Endodermal cell (in vitro differentiated cells): ENCODE results near the gene RBBP8. TPM values are rescaled to one million over a fixed set of nuclear protein-coding genes. Genes with fewer than 3 reads are reported as not detected.

Experiments
- DNase-seq: peaks from one replicate; pipeline ENCODE4 v3.0.0-alpha.2; 2017
- H3K27ac ChIP-seq: 2 replicates; pipeline ENCODE4 v1.5.1; 2013; ENCODE audit warnings: mild to moderate bottlenecking, low read depth, low read length, moderate library complexity
- H3K27me3 ChIP-seq: 2 replicates; pipeline ENCODE4 v1.6.1; 2013; ENCODE audit warnings: mild to moderate bottlenecking, low read length, moderate library complexity; ENCODE audit not compliant: insufficient read depth, control insufficient read depth, poor library complexity, severe bottlenecking
- H3K36me3 ChIP-seq: 2 replicates; pipeline ENCODE4 v1.7.0; 2013; ENCODE audit warnings: mild to moderate bottlenecking, low read length, moderate library complexity; ENCODE audit not compliant: control insufficient read depth, insufficient read depth
- H3K4me1 ChIP-seq: one replicate; pipeline ENCODE4 v1.7.0; 2013; ENCODE audit warnings: low read length; ENCODE audit not compliant: control insufficient read depth, insufficient read depth
- H3K4me3 ChIP-seq: 2 replicates; pipeline ENCODE4 v1.5.1; 2013; ENCODE audit warnings: mild to moderate bottlenecking, low read length, moderate library complexity
- H3K9ac ChIP-seq: 2 replicates; pipeline ENCODE4 v1.6.1; 2013; ENCODE audit warnings: mild to moderate bottlenecking, low read length, moderate library complexity; ENCODE audit not compliant: poor library complexity, severe bottlenecking; ENCODE audit errors: extremely low read depth
- H3K9me3 ChIP-seq: 2 replicates; pipeline ENCODE4 v1.6.1; 2013; ENCODE audit warnings: mild to moderate bottlenecking, low read length, moderate library complexity; ENCODE audit not compliant: control insufficient read depth
- H3K27ac Mint-ChIP-seq: 2 replicates; pipeline ENCODE4 v1.8.0; 2020; ENCODE audit warnings: mixed read lengths
- H3K27me3 Mint-ChIP-seq: 2 replicates; pipeline ENCODE4 v1.8.0; 2021; ENCODE audit warnings: mild to moderate bottlenecking, mixed read lengths; ENCODE audit not compliant: insufficient read depth
- H3K36me3 Mint-ChIP-seq: 2 replicates; pipeline ENCODE4 v1.8.0; 2020; ENCODE audit warnings: low read depth, mixed read lengths
- H3K4me1 Mint-ChIP-seq: 2 replicates; pipeline ENCODE4 v1.8.0; 2020; ENCODE audit warnings: mixed read lengths
- H3K4me3 Mint-ChIP-seq: 2 replicates; pipeline ENCODE4 v1.8.0; 2020; ENCODE audit warnings: mild to moderate bottlenecking, moderate library complexity, mixed read lengths
- H3K9me3 Mint-ChIP-seq: 2 replicates; pipeline ENCODE4 v1.8.0; 2020; ENCODE audit warnings: mild to moderate bottlenecking, mixed read lengths
- WGBS, 2 experiments: methylation state at CpG; one replicate each; pipeline versions ENCODE4 v1.1.5 to v1.1.7; 2013; ENCODE audit warnings: missing lambda C conversion rate in 2 of 2, mixed read lengths in 1 of 2; ENCODE audit not compliant: insufficient coverage in 1 of 2, insufficient read length in 1 of 2; 5-methylcytosine and 5-hydroxymethylcytosine counted together
- total RNA-seq, 2 donors: library from RNA; stranded (reverse); fragmentation: NEBNext Ultra II Directional in 1 of 2; extraction: Animal tissue kit (Norgen Biotek cat#: 25700) in 1 of 2; gene quantifications; 2 replicates in 1 of 2; 3 replicates in 1 of 2; pipeline ENCODE4 v1.2.1, GENCODE V29; 2021
- TF ChIP-seq, protein P1 (sequence below): fragments of 200-600 bp; sonication (generic); conservative IDR thresholded peaks from 2 replicates; pipeline ENCODE4 v1.5.0; 2021; ENCODE audit warnings: antibody characterized with exemption, mild to moderate bottlenecking

The RBBP8 gene
- total RNA-seq, 2 donors from 2014 or later, result 44.3 to 55.5 TPM

DNA sequence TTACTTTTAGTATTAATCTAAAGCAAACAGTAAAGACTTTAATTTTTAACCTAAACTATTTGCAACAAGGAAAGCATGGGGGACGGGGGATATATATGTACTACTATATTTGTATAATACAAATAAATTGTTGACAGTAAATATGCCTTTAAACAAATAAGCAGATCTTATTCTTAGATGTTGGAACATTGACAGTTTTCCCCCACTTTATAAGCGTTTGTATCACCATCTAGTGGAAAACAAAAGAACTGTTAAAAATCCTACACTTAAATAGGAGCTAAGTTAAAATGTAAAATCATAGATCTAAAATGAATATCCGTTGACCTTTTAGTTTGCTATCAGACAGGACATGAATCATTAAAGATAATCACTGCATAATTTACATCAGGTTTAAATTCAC is 50.0 kb downstream of the RBBP8 start:
- Histone ChIP-seq H3K4me1 (no peaks in the 10 kb centered on the region), H3K4me3 (no peak overlapping the region), H3K27me3 (no peaks in the 10 kb centered on the region), H3K9me3 (no peaks in the 10 kb centered on the region), H3K36me3 (peaks cover 47% of the 10 kb centered on the region), H3K9ac (no peak overlapping the region), H3K27ac (no peak overlapping the region)
- Mint-ChIP-seq H3K4me3 (no peak overlapping the region), H3K27ac (no peak overlapping the region), H3K4me1 (peaks cover 14% of the 10 kb centered on the region), H3K27me3 (no peaks in the 10 kb centered on the region), H3K36me3 (peaks cover 26% of the 10 kb centered on the region), H3K9me3 (no peaks in the 10 kb centered on the region)
- TF ChIP-seq, protein P1, sequence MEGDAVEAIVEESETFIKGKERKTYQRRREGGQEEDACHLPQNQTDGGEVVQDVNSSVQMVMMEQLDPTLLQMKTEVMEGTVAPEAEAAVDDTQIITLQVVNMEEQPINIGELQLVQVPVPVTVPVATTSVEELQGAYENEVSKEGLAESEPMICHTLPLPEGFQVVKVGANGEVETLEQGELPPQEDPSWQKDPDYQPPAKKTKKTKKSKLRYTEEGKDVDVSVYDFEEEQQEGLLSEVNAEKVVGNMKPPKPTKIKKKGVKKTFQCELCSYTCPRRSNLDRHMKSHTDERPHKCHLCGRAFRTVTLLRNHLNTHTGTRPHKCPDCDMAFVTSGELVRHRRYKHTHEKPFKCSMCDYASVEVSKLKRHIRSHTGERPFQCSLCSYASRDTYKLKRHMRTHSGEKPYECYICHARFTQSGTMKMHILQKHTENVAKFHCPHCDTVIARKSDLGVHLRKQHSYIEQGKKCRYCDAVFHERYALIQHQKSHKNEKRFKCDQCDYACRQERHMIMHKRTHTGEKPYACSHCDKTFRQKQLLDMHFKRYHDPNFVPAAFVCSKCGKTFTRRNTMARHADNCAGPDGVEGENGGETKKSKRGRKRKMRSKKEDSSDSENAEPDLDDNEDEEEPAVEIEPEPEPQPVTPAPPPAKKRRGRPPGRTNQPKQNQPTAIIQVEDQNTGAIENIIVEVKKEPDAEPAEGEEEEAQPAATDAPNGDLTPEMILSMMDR, result peak; percentile 79
- DNase-seq, result no peak
- 60 to 67% methylated on average over 1 to 2 of the region's 3 CpGs for WGBS, 2 experiments

DNA sequence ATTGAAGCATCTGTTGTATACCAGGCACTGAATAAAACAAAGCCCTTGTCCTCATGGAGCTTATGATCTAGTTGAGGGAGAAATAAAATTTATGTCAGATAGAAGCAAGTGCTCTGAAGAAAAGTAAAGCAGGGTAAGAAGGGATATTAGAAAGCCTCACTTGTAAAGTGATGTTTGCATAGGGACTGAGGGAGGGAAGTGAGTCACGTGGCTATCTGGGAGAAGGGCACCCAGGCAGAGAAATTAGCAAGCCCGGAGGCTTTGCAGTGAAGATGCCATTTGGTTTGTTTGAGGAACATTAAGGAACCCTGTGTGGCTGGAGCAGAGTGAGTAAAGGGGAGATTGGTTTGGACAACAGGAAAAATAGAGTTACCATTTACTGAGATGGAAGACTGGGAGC is 52.1 kb downstream of the RBBP8 start:
- Mint-ChIP-seq H3K9me3 (no peaks in the 10 kb centered on the region), H3K27ac (no peak overlapping the region), H3K4me3 (no peak overlapping the region), H3K4me1 (peaks cover 13% of the 10 kb centered on the region), H3K36me3 (peaks cover 24% of the 10 kb centered on the region), H3K27me3 (no peaks in the 10 kb centered on the region)
- H3K4me1 ChIP-seq, result no peaks in the 10 kb centered on the region
- no peak for DNase-seq
- no peaks in the 10 kb centered on the region for H3K9me3 ChIP-seq
- no peak overlapping the region for H3K4me3 ChIP-seq
- no peak overlapping the region for H3K27ac ChIP-seq
- no peak overlapping the region for H3K9ac ChIP-seq
- WGBS, 2 experiments, result 88 to 100% methylated on average over 2 of the region's 2 CpGs
- TF ChIP-seq, protein P1, result no peak
- no peaks in the 10 kb centered on the region for H3K27me3 ChIP-seq
- H3K36me3 ChIP-seq, result peaks cover 61% of the 10 kb centered on the region

DNA sequence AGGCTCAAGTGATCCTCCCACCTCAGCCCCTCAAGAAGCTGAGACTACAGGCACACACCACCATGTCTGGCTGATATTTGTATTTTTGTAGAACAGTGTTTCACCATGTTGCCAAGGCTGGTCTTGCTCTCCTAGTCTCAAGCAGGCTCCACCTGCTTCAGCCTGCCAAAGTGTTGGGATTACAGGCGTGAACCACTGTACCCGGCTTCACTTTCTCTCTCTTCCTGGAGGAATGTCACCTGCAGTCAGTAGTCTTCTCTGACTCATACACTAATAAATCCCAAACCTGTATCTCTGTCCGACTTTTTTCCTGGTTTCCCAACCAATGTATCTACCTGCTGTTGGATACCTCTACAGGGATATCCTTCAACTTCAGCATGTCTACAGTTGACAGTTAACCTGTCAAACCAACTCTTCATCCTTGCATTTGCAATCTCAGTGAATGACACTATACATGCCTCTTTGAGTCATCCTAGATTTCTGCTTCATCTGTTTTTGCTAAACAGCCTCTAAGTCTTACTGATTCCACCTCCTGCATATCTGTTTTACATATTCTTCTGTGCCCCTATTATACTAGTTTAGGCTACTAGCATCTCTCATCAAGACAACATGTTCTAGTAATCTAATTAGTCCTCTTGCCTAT is 54.5 kb downstream of the RBBP8 start:
- WGBS, 2 experiments, result 94 to 100% methylated on average over 3 of the region's 3 CpGs
- Mint-ChIP-seq H3K4me1 (no peaks in the 10 kb centered on the region), H3K36me3 (peaks cover 27% of the 10 kb centered on the region), H3K27ac (no peak overlapping the region), H3K9me3 (no peaks in the 10 kb centered on the region), H3K4me3 (no peak overlapping the region), H3K27me3 (no peaks in the 10 kb centered on the region)
- Histone ChIP-seq H3K4me1 (no peaks in the 10 kb centered on the region), H3K9me3 (no peaks in the 10 kb centered on the region), H3K4me3 (no peak overlapping the region), H3K36me3 (peaks cover 80% of the 10 kb centered on the region), H3K27ac (no peak overlapping the region), H3K9ac (no peak overlapping the region), H3K27me3 (no peaks in the 10 kb centered on the region)
- DNase-seq, result no peak
- TF ChIP-seq, protein P1, result no peak
